Measurements from ENCODE around the gene ABL2.
"Not testable (repeated sequence)": the region's sequence is repeated elsewhere in the genome, so short reads cannot be mapped to it uniquely, and the experiment has no call there.

The ABL2 gene

GRCh38 chr1:179135168-179135567, 94.3 kb downstream of the ABL2 start:
- DNase-seq (ENCODE audit: low read depth), result not testable (repeated sequence)

GRCh38 chr1:179129702-179130473, 99.6 kb downstream of the ABL2 start:
- DNase-seq (ENCODE audit: low read depth), result no peak

- DNase-seq (ENCODE audit: low read depth), result no peak
Observed at GRCh38 chr1:179128520-179128919, 101.0 kb downstream of the ABL2 start.

- DNase-seq (ENCODE audit: low read depth), result no peak
Observed at GRCh38 chr1:179127163-179127895, 102.1 kb downstream of the ABL2 start.

- no peak for DNase-seq (ENCODE audit: low read depth)
Observed at GRCh38 chr1:179126338-179127060, 103.0 kb downstream of the ABL2 start.

GRCh38 chr1:179124873-179125272, 104.6 kb downstream of the ABL2 start:
- DNase-seq (ENCODE audit: low read depth), result no peak

GRCh38 chr1:179121159-179121938, 108.1 kb downstream of the ABL2 start:
- no peak for DNase-seq (ENCODE audit: low read depth)

- DNase-seq (ENCODE audit: low read depth), result no peak
Observed at GRCh38 chr1:179120736-179121135, 108.7 kb downstream of the ABL2 start.

- no peak for DNase-seq (ENCODE audit: low read depth)
Observed at GRCh38 chr1:179119513-179119912, 110.0 kb downstream of the ABL2 start.

- DNase-seq (ENCODE audit: low read depth), result no peak
Observed at GRCh38 chr1:179115181-179115580, 114.3 kb downstream of the ABL2 start.

- no peak for DNase-seq (ENCODE audit: low read depth)
Observed at GRCh38 chr1:179108644-179109043, 120.8 kb downstream of the ABL2 start.

- no peak for DNase-seq (ENCODE audit: low read depth)
Observed at GRCh38 chr1:179107706-179108629, 121.5 kb downstream of the ABL2 start.

GRCh38 chr1:179105393-179105792, 124.1 kb downstream of the ABL2 start:
- no peak for DNase-seq (ENCODE audit: low read depth)

GRCh38 chr1:179104611-179105250, 124.7 kb downstream of the ABL2 start:
- DNase-seq (ENCODE audit: low read depth), result no peak

GRCh38 chr1:179103999-179104398, 125.5 kb downstream of the ABL2 start:
- DNase-seq (ENCODE audit: low read depth), result no peak

- no peak for DNase-seq (ENCODE audit: low read depth)
Observed at GRCh38 chr1:179101566-179101965, 127.9 kb downstream of the ABL2 start.

GRCh38 chr1:179099891-179100290, 129.6 kb downstream of the ABL2 start:
- no peak for DNase-seq (ENCODE audit: low read depth)

- no peak for DNase-seq (ENCODE audit: low read depth)
Observed at GRCh38 chr1:179095924-179096323, 133.6 kb downstream of the ABL2 start.

GRCh38 chr1:179095377-179095776, 134.1 kb downstream of the ABL2 start:
- no peak for DNase-seq (ENCODE audit: low read depth)

GRCh38 chr1:179094818-179095217, 134.7 kb downstream of the ABL2 start:
- DNase-seq (ENCODE audit: low read depth), result no peak

Measured in non-pigmented ciliary epithelial cell (primary cell).